HCT116 (cell line): ENCODE results near the gene AXDND1. TPM values are rescaled to one million over a fixed set of nuclear protein-coding genes. Genes with fewer than 3 reads are reported as not detected.
"Not testable (repeated sequence)": the region's sequence is repeated elsewhere in the genome, so short reads cannot be mapped to it uniquely, and the experiment has no call there.

ENCODE experiments used
- ATAC-seq: fragments of 200-7000 bp; cut with Tn5 transposase; 2 replicates; pipeline ENCODE4 v1.9.1; 2020; ENCODE audit warnings: mild to moderate bottlenecking, moderate library complexity
- BruUV-seq: library from RNA; stranded (reverse); fragments of 400-500 nt; replicated peaks from 2 replicates; lab custom pipeline; 2021; lab: Mats Ljungman, UMichigan
- CTCF ChIA-PET: fragments of 300-600 bp; sonication (Branson Sonifier 250); formaldehyde crosslinking; loops from one replicate; lab custom pipeline; 2021; ENCODE audit warnings: antibody characterized with exemption; lab: Charles Lee
- POLR2A ChIA-PET: fragments of 300-600, 350-600 bp; sonication (Branson Sonifier 250); formaldehyde crosslinking; loops from one replicate; lab custom pipeline; 2021; ENCODE audit warnings: antibody characterized with exemption; lab: Charles Lee
- RAD21 ChIA-PET, 2 experiments: fragments of 300-600 bp; sonication (Branson Sonifier 250); formaldehyde crosslinking; loops; one replicate each; lab custom pipeline; 2023; ENCODE audit warnings: low total read pairs in 2 of 2; ENCODE audit not compliant: uncharacterized antibody in 2 of 2, unreplicated experiment in 2 of 2, low non-redundant PET in 1 of 2; lab: Charles Lee
- DNase-seq: peaks from one replicate; pipeline ENCODE4 v3.0.0-alpha.2; 2010; ENCODE audit warnings: low read depth, low spot score
- H2AFZ ChIP-seq: fragments of 200-600 bp; shearing (Covaris generic), sonication (generic); 2 replicates; pipeline ENCODE4 v1.6.1; 2017; ENCODE audit warnings: low read depth, mixed run types, mixed read lengths, antibody characterized with exemption, low read length; ENCODE audit not compliant: poor library complexity, severe bottlenecking
- H3K27ac ChIP-seq: 2 replicates; pipeline ENCODE4 v1.5.1; 2012; ENCODE audit warnings: low read depth, low read length
- H3K27me3 ChIP-seq: fragments of 200-600 bp; sonication (generic); 2 replicates; pipeline ENCODE4 v1.6.1; 2016; ENCODE audit warnings: mixed run types, low read length, mixed read lengths; ENCODE audit not compliant: insufficient read depth
- H3K36me3 ChIP-seq, 2 experiments: fragments of 200-500 bp in 1 of 2; fragments of 200-600 bp in 1 of 2; sonication (Bioruptor generic) in 1 of 2; sonication (generic) in 1 of 2; 2 replicates each; pipeline versions ENCODE4 v1.5.1 to v1.6.1; 2014 to 2016; ENCODE audit warnings: low read length in 2 of 2, inconsistent platforms in 1 of 2, mixed read lengths in 1 of 2, mixed run types in 1 of 2; ENCODE audit not compliant: insufficient read depth in 2 of 2, control insufficient read depth in 1 of 2
- H3K4me1 ChIP-seq, 2 experiments: fragments of 200-600 bp in 1 of 2; sonication (generic) in 1 of 2; 2 replicates each; pipeline versions ENCODE4 v1.5.1 to v1.6.1; 2012 to 2017; ENCODE audit warnings: low read length in 2 of 2, inconsistent platforms in 1 of 2, mild to moderate bottlenecking in 1 of 2, mixed read lengths in 1 of 2, mixed run types in 1 of 2, moderate library complexity in 1 of 2; ENCODE audit not compliant: insufficient read depth in 2 of 2, control insufficient read depth in 1 of 2
- H3K4me2 ChIP-seq: fragments of 200-600 bp; sonication (generic); 2 replicates; pipeline ENCODE4 v1.6.1; 2017; ENCODE audit warnings: mixed run types, low read length, mixed read lengths
- H3K4me3 ChIP-seq, 2 experiments: fragments of 200-600 bp in 1 of 2; sonication (generic) in 1 of 2; replicated peaks in 1 of 2; 2 replicates each; pipeline ENCODE4 v1.5.1; 2011 to 2016; ENCODE audit warnings: low read length in 2 of 2, control low read depth in 1 of 2, low read depth in 1 of 2, mild to moderate bottlenecking in 1 of 2, mixed read lengths in 1 of 2, mixed run types in 1 of 2
- H3K79me2 ChIP-seq: fragments of 200-600 bp; sonication (generic); 2 replicates; pipeline ENCODE4 v1.6.1; 2017; ENCODE audit warnings: mild to moderate bottlenecking, mixed run types, low read length, moderate library complexity, mixed read lengths; ENCODE audit not compliant: insufficient read depth
- H3K9ac ChIP-seq: fragments of 200-600 bp; sonication (generic); 2 replicates; pipeline ENCODE4 v1.6.1; 2016; ENCODE audit warnings: low read length, mixed read lengths
- H3K9me2 ChIP-seq: fragments of 200-600 bp; sonication (generic), shearing (Covaris generic); 2 replicates; pipeline ENCODE4 v1.6.1; 2017; ENCODE audit warnings: mixed run types, mild to moderate bottlenecking, moderate library complexity; ENCODE audit not compliant: insufficient read depth
- H3K9me3 ChIP-seq, 2 experiments: fragments of 200-500 bp in 1 of 2; fragments of 200-600 bp in 1 of 2; sonication (Bioruptor generic) in 1 of 2; sonication (generic) in 1 of 2; 2 replicates each; pipeline ENCODE4 v1.6.1; 2014 to 2017; ENCODE audit warnings: low read length in 2 of 2, mixed read lengths in 2 of 2, inconsistent platforms in 1 of 2, low read depth in 1 of 2, mild to moderate bottlenecking in 1 of 2, mixed run types in 1 of 2, moderate library complexity in 1 of 2; ENCODE audit not compliant: control insufficient read depth in 1 of 2, insufficient read depth in 1 of 2
- H4K20me1 ChIP-seq: fragments of 200-600 bp; sonication (generic), shearing (Covaris generic); 2 replicates; pipeline ENCODE4 v1.6.1; 2017; ENCODE audit warnings: mixed run types, mild to moderate bottlenecking, moderate library complexity; ENCODE audit not compliant: insufficient read depth
- CBX3 ChIP-seq: IDR thresholded peaks from 2 replicates; pipeline ENCODE4 v1.6.1; 2012; ENCODE audit warnings: low read depth
- CTCF ChIP-seq, 3 experiments: fragments of 200-600 bp in 1 of 3; sonication (generic) in 1 of 3; IDR thresholded peaks in 2 of 3; conservative IDR thresholded peaks in 1 of 3; 2 replicates each; pipeline ENCODE4 v1.5.1; 2012 to 2017; ENCODE audit warnings: low read depth in 2 of 3, low read length in 2 of 3, antibody characterized with exemption in 1 of 3, borderline replicate concordance in 1 of 3, control low read depth in 1 of 3, mild to moderate bottlenecking in 1 of 3, mixed read lengths in 1 of 3, mixed run types in 1 of 3, moderate library complexity in 1 of 3; ENCODE audit not compliant: insufficient read depth in 1 of 3
- EGR1 ChIP-seq: IDR thresholded peaks from 2 replicates; pipeline ENCODE4 v1.6.1; 2012; ENCODE audit warnings: low read depth
- POLR2A ChIP-seq: IDR thresholded peaks from 2 replicates; pipeline ENCODE4 v1.7.0; 2011; ENCODE audit warnings: borderline replicate concordance; ENCODE audit not compliant: insufficient read depth, insufficient read length; ENCODE audit errors: extremely low read depth
- RAD21 ChIP-seq: IDR thresholded peaks from 2 replicates; pipeline ENCODE4 v1.6.1; 2012; ENCODE audit warnings: low read depth, mild to moderate bottlenecking
- REST ChIP-seq: IDR thresholded peaks from 2 replicates; pipeline ENCODE4 v1.6.1; 2012; ENCODE audit warnings: low read depth
- TCF7L2 ChIP-seq: IDR thresholded peaks from 2 replicates; pipeline ENCODE4 v1.7.0; 2011; ENCODE audit warnings: borderline replicate concordance, inconsistent platforms; ENCODE audit not compliant: insufficient read depth, insufficient read length; ENCODE audit errors: extremely low read depth
- ZBTB33 ChIP-seq: IDR thresholded peaks from 2 replicates; pipeline ENCODE4 v1.6.1; 2011; ENCODE audit warnings: mild to moderate bottlenecking, low read length, moderate library complexity; ENCODE audit not compliant: insufficient replicate concordance; ENCODE audit errors: extremely low read depth
- intact Hi-C: fragments of 100-400 bp; cut with micrococcal nuclease; formaldehyde crosslinking; loops from 2 replicates; pipeline ENCODE4 v1.10.0; 2022
- total RNA-seq: library from RNA; stranded (reverse); gene quantifications from one replicate; pipeline ENCODE4 v1.2.1, GENCODE V29; 2021; ENCODE audit not compliant: unreplicated experiment

AXDND1 gene
- total RNA-seq, 1 experiment from 2014 or later = 2.3 TPM

- Histone ChIP-seq H3K79me2 (no peaks in the 10 kb centered on the region), H3K4me3 (no peak overlapping the region), H3K4me1 (peaks cover 0 to 5% of the 10 kb centered on the region in 2 experiments; a peak in 1 of 4 replicates), H3K27me3 (no peaks in the 10 kb centered on the region), H3K9me2 (no peaks in the 10 kb centered on the region), H4K20me1 (no peaks in the 10 kb centered on the region), H3K9me3 (no peaks in the 10 kb centered on the region), H3K4me2 (peak overlapping the region; percentile 7; the same call in 1 of the 2 replicates), H2AFZ (no peak overlapping the region), H3K9ac (no peak overlapping the region), H3K27ac (no peak overlapping the region), H3K36me3 (no peaks in the 10 kb centered on the region)
- no peak for TF ChIP-seq EGR1
- no peak for TF ChIP-seq POLR2A
- no peak for TF ChIP-seq CBX3
- TF ChIP-seq CTCF (IDR thresholded peaks at IDR 0.05 in 2 of 3, conservative IDR thresholded peaks at IDR 0.05 in 1 of 3; ENCODE audit: borderline replicate concordance in 1 of 3, insufficient read depth in 1 of 3, low read depth in 2 of 3, low read length in 2 of 3) = no peak
- TF ChIP-seq ZBTB33 = no peak
- TF ChIP-seq RAD21 = no peak
- no peak for TF ChIP-seq TCF7L2
- no peak for TF ChIP-seq REST
- CTCF ChIA-PET = no interaction called here
- ATAC-seq (no peak), DNase-seq (no peak)
- intact Hi-C loops = no loop called here
- RAD21 ChIA-PET = no interaction called here
- POLR2A ChIA-PET = no interaction called here
- BruUV-seq = no TSS peak
Measured at GRCh38 chr1:179516976-179517705, 151.4 kb downstream of the AXDND1 start.

GRCh38 chr1:179518544-179518943 is 152.8 kb downstream of the AXDND1 start:
- H3K9ac ChIP-seq, H3K79me2 ChIP-seq, CTCF ChIA-PET, H3K4me1 ChIP-seq, POLR2A ChIA-PET, H3K27me3 ChIP-seq, RAD21 ChIA-PET, H3K36me3 ChIP-seq, H3K27ac ChIP-seq, intact Hi-C loops, DNase-seq, H3K4me3 ChIP-seq, ATAC-seq, BruUV-seq, H3K4me2 ChIP-seq, H4K20me1 ChIP-seq, H2AFZ ChIP-seq, H3K9me3 ChIP-seq, H3K9me2 ChIP-seq: not testable (repeated sequence)
